Endothelial cell of umbilical vein (primary cell): Measurements from ENCODE around the gene TOP2A. TPM values are rescaled to one million over a fixed set of nuclear protein-coding genes. Genes with fewer than 3 reads are reported as not detected.

ENCODE experiments used
- BruUV-seq: library from RNA; stranded (reverse); fragments of 400-500 nt; replicated peaks from 2 replicates; lab custom pipeline; 2021; lab: Mats Ljungman, UMichigan
- CTCF ChIA-PET: fragments of 300-600, 350-600 bp; sonication (Branson Sonifier 250); formaldehyde crosslinking; loops from one replicate; lab custom pipeline; 2021; ENCODE audit warnings: antibody characterized with exemption, inconsistent platforms; lab: Charles Lee
- POLR2A ChIA-PET: fragments of 300-600, 350-600 bp; sonication (Branson Sonifier 250); formaldehyde crosslinking; loops from one replicate; lab custom pipeline; 2021; ENCODE audit warnings: antibody characterized with exemption, inconsistent platforms; lab: Charles Lee
- DNase-seq: peaks from one replicate; pipeline ENCODE4 v3.0.0-alpha.2; 2011; ENCODE audit warnings: low read depth, low spot score
- FAIRE-seq: peaks from 2 replicates; lab custom pipeline; 2011; peaks lifted over from hg19 to GRCh38; lab: Jason Lieb, UNC
- H2AFZ ChIP-seq: 2 replicates; pipeline ENCODE4 v1.6.0; 2012; ENCODE audit warnings: low read depth, low read length, control low read depth, inconsistent platforms
- H3K27ac ChIP-seq: 2 replicates; pipeline ENCODE4 v1.5.1; 2011; ENCODE audit warnings: low read depth, mild to moderate bottlenecking, control low read depth, low read length, moderate library complexity; ENCODE audit not compliant: insufficient read depth
- H3K27me3 ChIP-seq, 2 experiments: 2 replicates each; pipeline versions ENCODE4 v1.6.0 to v1.6.1; 2011; ENCODE audit warnings: low read length in 2 of 2, mixed read lengths in 1 of 2; ENCODE audit not compliant: control insufficient read depth in 2 of 2, insufficient read depth in 2 of 2
- H3K36me3 ChIP-seq, 2 experiments: 2 replicates in 1 of 2; 3 replicates in 1 of 2; pipeline ENCODE4 v1.5.1; 2011; ENCODE audit warnings: low read length in 2 of 2, mild to moderate bottlenecking in 1 of 2, moderate library complexity in 1 of 2; ENCODE audit not compliant: control insufficient read depth in 2 of 2, insufficient read depth in 2 of 2; ENCODE audit errors: extremely low read depth in 1 of 2
- H3K4me1 ChIP-seq: 3 replicates; pipeline ENCODE4 v1.5.1; 2011; ENCODE audit warnings: mild to moderate bottlenecking, low read length; ENCODE audit not compliant: control insufficient read depth, insufficient read depth; ENCODE audit errors: extremely low read depth
- H3K4me2 ChIP-seq: 2 replicates; pipeline ENCODE4 v1.6.1; 2011; ENCODE audit warnings: low read length, control low read depth, mixed read lengths; ENCODE audit not compliant: insufficient read depth
- H3K4me3 ChIP-seq, 3 experiments: fragments of 200-600 bp in 1 of 3; sonication (generic), shearing (Covaris generic) in 1 of 3; replicated peaks in 1 of 3; 2 replicates each; pipeline ENCODE4 v1.5.1; 2011 to 2016; ENCODE audit warnings: control low read depth in 3 of 3, low read length in 3 of 3, mild to moderate bottlenecking in 2 of 3, inconsistent platforms in 1 of 3, low read depth in 1 of 3, moderate library complexity in 1 of 3; ENCODE audit not compliant: insufficient read depth in 1 of 3
- H3K79me2 ChIP-seq: 2 replicates; pipeline ENCODE4 v1.6.0; 2012; ENCODE audit warnings: low read length, inconsistent platforms; ENCODE audit not compliant: control insufficient read depth, insufficient read depth
- H3K9ac ChIP-seq: replicated peaks from 2 replicates; pipeline ENCODE3; 2011; ENCODE audit warnings: low read length, control low read depth; ENCODE audit not compliant: insufficient read depth; ENCODE audit errors: extremely low read depth
- H3K9me1 ChIP-seq: replicated peaks from 3 replicates; pipeline ENCODE4 v1.6.0; 2011; ENCODE audit warnings: mild to moderate bottlenecking, low read length; ENCODE audit not compliant: control insufficient read depth, insufficient read depth; ENCODE audit errors: extremely low read depth
- H3K9me3 ChIP-seq: replicated peaks from 2 replicates; pipeline ENCODE4 v1.5.1; 2012; ENCODE audit warnings: low read length, inconsistent platforms; ENCODE audit not compliant: control insufficient read depth, insufficient read depth
- H4K20me1 ChIP-seq: replicated peaks from 2 replicates; pipeline ENCODE3; 2011; ENCODE audit warnings: mild to moderate bottlenecking, low read length; ENCODE audit not compliant: control insufficient read depth, insufficient read depth; ENCODE audit errors: extremely low read depth
- CTCF ChIP-seq, 2 donors: IDR thresholded peaks; 1 replicate in 1 of 2; 2 replicates in 1 of 2; pipeline ENCODE4 v1.5.1; 2011; ENCODE audit warnings: low read length in 2 of 2, mild to moderate bottlenecking in 2 of 2, moderate library complexity in 2 of 2, control low read depth in 1 of 2, inconsistent platforms in 1 of 2, low read depth in 1 of 2; ENCODE audit not compliant: insufficient read depth in 1 of 2; ENCODE audit errors: extremely low read depth in 1 of 2
- EZH2 ChIP-seq: IDR thresholded peaks from 2 replicates; pipeline ENCODE4 v1.6.1; 2012; ENCODE audit warnings: borderline replicate concordance, low read depth, mild to moderate bottlenecking, moderate library complexity, low read length, inconsistent platforms; ENCODE audit not compliant: severe bottlenecking
- FOS ChIP-seq: IDR thresholded peaks from 2 replicates; pipeline ENCODE4 v1.6.1; 2011; ENCODE audit warnings: mild to moderate bottlenecking, low read length, moderate library complexity, borderline replicate concordance; ENCODE audit not compliant: insufficient read depth
- GATA2 ChIP-seq: IDR thresholded peaks from 2 replicates; pipeline ENCODE4 v1.7.0; 2011; ENCODE audit warnings: low read depth, mild to moderate bottlenecking, moderate library complexity, mixed read lengths, low read length; ENCODE audit not compliant: insufficient read length, insufficient read depth
- JUN ChIP-seq: IDR thresholded peaks from 2 replicates; pipeline ENCODE4 v1.6.1; 2011; ENCODE audit warnings: borderline replicate concordance, low read depth; ENCODE audit not compliant: insufficient read length, insufficient read depth
- MAX ChIP-seq: IDR thresholded peaks from 2 replicates; pipeline ENCODE4 v1.6.1; 2011; ENCODE audit not compliant: insufficient read depth, insufficient read length
- MYC ChIP-seq: IDR thresholded peaks from one replicate; pipeline ENCODE4 v1.6.1; 2011; ENCODE audit warnings: mild to moderate bottlenecking, low read depth, low read length
- POLR2A ChIP-seq: IDR thresholded peaks from 2 replicates; pipeline ENCODE4 v1.6.1; 2012; ENCODE audit warnings: low read depth, mild to moderate bottlenecking, control low read depth, low read length
- POLR2AphosphoS5 ChIP-seq: IDR thresholded peaks from 2 replicates; pipeline ENCODE4 v1.6.1; 2012; ENCODE audit warnings: low read depth, mild to moderate bottlenecking, control low read depth, low read length, moderate library complexity; ENCODE audit not compliant: insufficient read depth
- dilution Hi-C: fragments of 300-500 bp; cut with MboI; formaldehyde crosslinking; loops from one replicate; pipeline ENCODE4 v1.15.0; 2019; ENCODE audit warnings: low sequenced_read_pairs; ENCODE audit not compliant: extremely low pct_ligation_motif_present
- intact Hi-C: fragments of 100-400 bp; cut with micrococcal nuclease; formaldehyde crosslinking; loops from one replicate; pipeline ENCODE4 v1.10.0; 2022
- polyA plus RNA-seq, 4 experiments: library from polyadenylated mRNA; depleted of rRNA in 3 of 4; stranded (reverse) in 3 of 4; unstranded in 1 of 4; fragments of >200 nt; gene quantifications; 2 replicates each; pipeline versions ENCODE4 v1.2.1 to v1.2.3, GENCODE V29; 2011 to 2012; ENCODE audit warnings: missing spikeins in 1 of 4
- total RNA-seq: library from RNA; stranded (reverse); gene quantifications from 2 replicates; pipeline ENCODE4 v1.2.3, GENCODE V29; 2021

Gene TOP2A
- total and polyA plus RNA-seq, 2 donors (not counting 3 experiments of a cell fraction or from before 2014, with no cell fraction given), result 31.3 to 160 TPM

GRCh38 chr17:40348136-40348504 is 69.6 kb downstream of the TOP2A start:
- Histone ChIP-seq H3K9ac (no peak overlapping the region), H3K4me2 (peak overlapping the region; percentile 37), H3K9me3 (no peaks in the 10 kb centered on the region), H3K36me3 (peaks cover 3 to 34% of the 10 kb centered on the region in 2 experiments), H3K4me1 (peaks cover 65% of the 10 kb centered on the region), H4K20me1 (no peaks in the 10 kb centered on the region), H3K27ac (peak overlapping the region; percentile 41), H3K9me1 (no peaks in the 10 kb centered on the region), H3K79me2 (peaks cover 67% of the 10 kb centered on the region), H3K4me3 (no peak overlapping the region), H2AFZ (no peak overlapping the region), H3K27me3 (no peaks in the 10 kb centered on the region)
- DNase-seq (no peak), FAIRE-seq (no peak)
- no TSS peak for BruUV-seq
- TF ChIP-seq FOS (no peak), CTCF (IDR thresholded peaks at IDR 0.05; ENCODE audit: extremely low read depth in 1 of 2, insufficient read depth in 1 of 2, low read depth in 1 of 2, low read length in 2 of 2) (no peak), POLR2AphosphoS5 (no peak), GATA2 (no peak), MYC (no peak), MAX (no peak), POLR2A (no peak), EZH2 (no peak), JUN (no peak)
- CTCF ChIA-PET, result interaction anchor here (0.9 to 18.3 kb wide), 7 partner anchors 13 to 185 kb away, joined by 3 to 530 read pairs (median 3); partner anchors contain the start of genes RARA, TOP2A and WIPF2
- intact Hi-C loops, result loop anchor here (5.0 kb wide), 1 partner anchor 131 kb away; the partner anchor contains the start of gene WIPF2
- dilution Hi-C loops, result no loop called here
- POLR2A ChIA-PET, result no interaction called here
